Testis (tissue), 3 donors: ENCODE results near the gene DDX50. TPM values are rescaled to one million over a fixed set of nuclear protein-coding genes. Genes with fewer than 3 reads are reported as not detected.
"Not testable (repeated sequence)": the region's sequence is repeated elsewhere in the genome, so short reads cannot be mapped to it uniquely, and the experiment has no call there.

Experiments
- DNase-seq: peaks from one replicate; pipeline ENCODE4 v3.0.0-alpha.2; 2019
- H3K27ac ChIP-seq, 2 donors: fragments of 200-600 bp; sonication (generic); one replicate each; pipeline ENCODE4 v1.5.1; 2019
- H3K27me3 ChIP-seq: fragments of 200-600 bp; sonication (generic); one replicate; pipeline ENCODE4 v1.5.1; 2019
- H3K36me3 ChIP-seq: fragments of 200-600 bp; sonication (generic); one replicate; pipeline ENCODE4 v1.5.1; 2017; ENCODE audit warnings: low read depth; ENCODE audit errors: missing control alignments
- H3K4me1 ChIP-seq: fragments of 200-600 bp; sonication (generic); one replicate; pipeline ENCODE4 v1.5.1; 2019
- H3K4me3 ChIP-seq, 2 donors: fragments of 200-600 bp; sonication (generic); one replicate each; pipeline ENCODE4 v1.5.1; 2017 to 2019
- H3K9me3 ChIP-seq: fragments of 200-600 bp; sonication (generic); one replicate; pipeline ENCODE4 v1.5.1; 2017
- CTCF ChIP-seq, 3 experiments: fragments of 450-650 bp in 2 of 3; fragments of 200-600 bp in 1 of 3; sonication (generic) in 1 of 3; IDR thresholded peaks; one replicate each; pipeline ENCODE4 v1.5.1; 2016 to 2019; ENCODE audit warnings: antibody characterized with exemption in 3 of 3, mild to moderate bottlenecking in 2 of 3, moderate library complexity in 1 of 3
- POLR2A ChIP-seq: fragments of 450-650 bp; IDR thresholded peaks from one replicate; pipeline ENCODE4 v1.6.1; 2017; ENCODE audit warnings: antibody characterized with exemption, mild to moderate bottlenecking, moderate library complexity
- WGBS, 2 donors: methylation state at CpG; one replicate each; pipeline ENCODE4 v1.1.5; 2018; 5-methylcytosine and 5-hydroxymethylcytosine counted together
- intact Hi-C: fragments of 100-400 bp; cut with DNase I; formaldehyde crosslinking; loops from one replicate; pipeline ENCODE4 v1.15.1; 2023; ENCODE audit warnings: low total_unique reads
- polyA plus RNA-seq: library from polyadenylated mRNA; stranded (reverse); fragments of 350-450 nt; fragmentation: Illumina TruSeq; extraction: RNeasy Lipid Tissue Mini Kit (QIAGEN cat#74804); gene quantifications from one replicate; pipeline ENCODE4 v1.2.3, GENCODE V29; 2014; ENCODE audit warnings: low read depth, low replicate concordance; ENCODE audit not compliant: insufficient read depth
- total RNA-seq, 2 donors: library from RNA; depleted of rRNA; stranded (reverse); fragments of >200 nt; gene quantifications; one replicate each; pipeline ENCODE4 v1.2.3, GENCODE V29; 2016

DDX50 gene
- total and polyA plus RNA-seq, 3 donors from 2014 or later: 43.5 to 51.1 (median 45.3) TPM

- 91 to 92% methylated on average over 1 of the region's 1 CpG for WGBS, 2 donors
- Histone ChIP-seq H3K9me3 (no peaks in the 10 kb centered on the region), H3K4me3 (no peak overlapping the region), H3K27me3 (no peaks in the 10 kb centered on the region), H3K27ac (no peak overlapping the region), H3K4me1 (no peaks in the 10 kb centered on the region), H3K36me3 (no peaks in the 10 kb centered on the region)
- no peak for DNase-seq
- intact Hi-C loops: no loop called here
- no peak for TF ChIP-seq POLR2A
- no peak for TF ChIP-seq CTCF (IDR thresholded peaks at IDR 0.05)
Measured at GRCh38 chr10:68864611-68865010, 36.5 kb upstream of the DDX50 start.

GRCh38 chr10:68868173-68868572 is 32.9 kb upstream of the DDX50 start:
- 92 to 94% methylated on average over 8 of the region's 8 CpGs for WGBS, 2 donors
- H3K9me3 ChIP-seq, intact Hi-C loops, H3K36me3 ChIP-seq, H3K4me3 ChIP-seq, H3K27ac ChIP-seq, DNase-seq, H3K27me3 ChIP-seq, H3K4me1 ChIP-seq: not testable (repeated sequence)

- intact Hi-C loops: no loop called here
- H3K4me1 ChIP-seq: peaks cover 7% of the 10 kb centered on the region
- no peak for DNase-seq
- no peak for TF ChIP-seq POLR2A
- TF ChIP-seq CTCF (IDR thresholded peaks at IDR 0.05): no peak
- H3K4me3 ChIP-seq: no peak overlapping the region
- H3K27ac ChIP-seq: no peak overlapping the region
- H3K9me3 ChIP-seq: no peaks in the 10 kb centered on the region
- WGBS, 2 donors: 50 to 75% methylated on average over 2 of the region's 2 CpGs
- no peaks in the 10 kb centered on the region for H3K27me3 ChIP-seq
- H3K36me3 ChIP-seq: no peaks in the 10 kb centered on the region
Measured at GRCh38 chr10:68869623-68870022, 31.5 kb upstream of the DDX50 start.

- Histone ChIP-seq H3K27ac (peak overlapping the region in 1 of 2 donors; percentile 65), H3K27me3 (no peaks in the 10 kb centered on the region), H3K4me1 (peaks cover 7% of the 10 kb centered on the region), H3K4me3 (no peak overlapping the region), H3K36me3 (no peaks in the 10 kb centered on the region), H3K9me3 (no peaks in the 10 kb centered on the region)
- whole genome bisulfite sequencing, 2 donors: 92 to 93% methylated on average over 2 of the region's 2 CpGs
- DNase-seq: no peak
- TF ChIP-seq CTCF (IDR thresholded peaks at IDR 0.05) (no peak), POLR2A (no peak)
- intact Hi-C loops: no loop called here
Measured at GRCh38 chr10:68870061-68870460, 31.1 kb upstream of the DDX50 start.

- Histone ChIP-seq H3K4me1 (peaks cover 7% of the 10 kb centered on the region), H3K9me3 (no peaks in the 10 kb centered on the region), H3K27me3 (no peaks in the 10 kb centered on the region), H3K4me3 (no peak overlapping the region), H3K27ac (peak overlapping the region in 1 of 2 donors; percentile 65), H3K36me3 (no peaks in the 10 kb centered on the region)
- TF ChIP-seq CTCF (IDR thresholded peaks at IDR 0.05) (no peak), POLR2A (no peak)
- WGBS, 2 donors: 62 to 68% methylated on average over 3 of the region's 3 CpGs
- intact Hi-C loops: no loop called here
- no peak for DNase-seq
Measured at GRCh38 chr10:68870545-68871104, 30.5 kb upstream of the DDX50 start.
